OCI-LY1 (cell line): ENCODE results near the gene MARCOL.

Experiments used
- H2AFZ ChIP-seq: fragments of 200-600 bp; sonication (generic), shearing (Covaris generic); 2 replicates; pipeline ENCODE4 v1.6.0; 2014; ENCODE audit warnings: antibody characterized with exemption, mild to moderate bottlenecking, low read length
- H3F3A ChIP-seq: fragments of 200-600 bp; sonication (generic), shearing (Covaris generic); 2 replicates; pipeline ENCODE4 v1.6.0; 2014; ENCODE audit warnings: mild to moderate bottlenecking, antibody characterized with exemption, low read length, moderate library complexity; ENCODE audit not compliant: insufficient read depth
- H3K27ac ChIP-seq: fragments of 200-600 bp; sonication (generic); 2 replicates; pipeline ENCODE4 v1.5.1; 2014; ENCODE audit warnings: low read length, mixed run types, mild to moderate bottlenecking, low read depth; ENCODE audit not compliant: poor library complexity, severe bottlenecking
- H3K27me3 ChIP-seq: fragments of 200-600 bp; sonication (generic); 2 replicates; pipeline ENCODE4 v1.6.0; 2014; ENCODE audit warnings: antibody characterized with exemption, mild to moderate bottlenecking, low read length, moderate library complexity; ENCODE audit not compliant: insufficient read depth
- H3K36me3 ChIP-seq: fragments of 200-600 bp; sonication (generic); 2 replicates; pipeline ENCODE4 v1.6.1; 2014; ENCODE audit warnings: mild to moderate bottlenecking, antibody characterized with exemption, low read length, moderate library complexity, mixed read lengths; ENCODE audit not compliant: insufficient read depth
- H3K4me1 ChIP-seq: fragments of 200-600 bp; sonication (generic); 2 replicates; pipeline ENCODE4 v1.5.1; 2014; ENCODE audit warnings: mild to moderate bottlenecking, low read length, moderate library complexity; ENCODE audit not compliant: insufficient read depth, severe bottlenecking
- H3K4me2 ChIP-seq: fragments of 200-600 bp; sonication (generic), shearing (Covaris generic); 2 replicates; pipeline ENCODE4 v1.6.1; 2014; ENCODE audit warnings: low read length
- H3K4me3 ChIP-seq: fragments of 200-600 bp; sonication (generic); 2 replicates; pipeline ENCODE4 v1.5.1; 2014; ENCODE audit warnings: low read length, low read depth, mild to moderate bottlenecking, mixed read lengths; ENCODE audit not compliant: poor library complexity, severe bottlenecking
- H3K79me2 ChIP-seq: fragments of 200-600 bp; shearing (Covaris generic); 2 replicates; pipeline ENCODE4 v1.6.1; 2016; ENCODE audit warnings: mixed run types, low read length, mixed read lengths; ENCODE audit not compliant: insufficient read depth
- H3K9ac ChIP-seq: fragments of 200-600 bp; sonication (generic), shearing (Covaris generic); 2 replicates; pipeline ENCODE4 v1.6.1; 2014; ENCODE audit warnings: mild to moderate bottlenecking, low read length, mixed read lengths
- H3K9me2 ChIP-seq: fragments of 200-600 bp; sonication (generic), shearing (Covaris generic); 2 replicates; pipeline ENCODE4 v1.6.1; 2014; ENCODE audit warnings: low read depth, mild to moderate bottlenecking, low read length, mixed read lengths
- H3K9me3 ChIP-seq: fragments of 200-600 bp; shearing (Covaris generic); 2 replicates; pipeline ENCODE4 v1.6.1; 2014; ENCODE audit warnings: low read length, mixed read lengths
- H4K20me1 ChIP-seq: fragments of 200-600 bp; sonication (generic), shearing (Covaris generic); 2 replicates; pipeline ENCODE4 v1.6.0; 2016; ENCODE audit warnings: mild to moderate bottlenecking, low read length; ENCODE audit not compliant: insufficient read depth
- CTCF ChIP-seq: fragments of 200-600 bp; sonication (generic), shearing (Covaris generic); IDR thresholded peaks from 2 replicates; pipeline ENCODE4 v1.5.1; 2017; ENCODE audit warnings: mild to moderate bottlenecking, antibody characterized with exemption, low read length, moderate library complexity, mixed read lengths
- EZH2 ChIP-seq: fragments of 200-600 bp; sonication (generic), shearing (Covaris generic); IDR thresholded peaks from 2 replicates; pipeline ENCODE4 v1.8.0; 2017; ENCODE audit warnings: borderline replicate concordance, mixed run types, mild to moderate bottlenecking, antibody characterized with exemption, low read length, moderate library complexity, mixed read lengths

The MARCOL gene

GRCh38 chr5:148214665-148215185 lies 23.6 kb upstream of the MARCOL start:
- H4K20me1 ChIP-seq = no peaks in the 10 kb centered on the region
- H3K9me2 ChIP-seq = no peaks in the 10 kb centered on the region
- H3K79me2 ChIP-seq = no peaks in the 10 kb centered on the region
- H3K36me3 ChIP-seq = no peaks in the 10 kb centered on the region
- TF ChIP-seq EZH2 (no peak), CTCF (no peak)
- no peak overlapping the region for H3K4me2 ChIP-seq
- H3K9me3 ChIP-seq = no peaks in the 10 kb centered on the region
- H3K27me3 ChIP-seq = no peaks in the 10 kb centered on the region
- H3K4me3 ChIP-seq = no peak overlapping the region
- no peak overlapping the region for H2AFZ ChIP-seq
- H3K27ac ChIP-seq = no peak overlapping the region
- H3K9ac ChIP-seq = no peak overlapping the region
- H3F3A ChIP-seq = no peaks in the 10 kb centered on the region
- no peaks in the 10 kb centered on the region for H3K4me1 ChIP-seq

GRCh38 chr5:148221508-148221907 lies 16.8 kb upstream of the MARCOL start:
- H3K27me3 ChIP-seq = no peaks in the 10 kb centered on the region
- TF ChIP-seq CTCF = no peak
- no peak for TF ChIP-seq EZH2
- no peaks in the 10 kb centered on the region for H4K20me1 ChIP-seq
- H3K79me2 ChIP-seq = no peaks in the 10 kb centered on the region
- no peak overlapping the region for H3K4me3 ChIP-seq
- H3K4me2 ChIP-seq = no peak overlapping the region
- no peak overlapping the region for H2AFZ ChIP-seq
- H3F3A ChIP-seq = no peaks in the 10 kb centered on the region
- no peaks in the 10 kb centered on the region for H3K9me2 ChIP-seq
- H3K27ac ChIP-seq = no peak overlapping the region
- H3K9me3 ChIP-seq = no peaks in the 10 kb centered on the region
- H3K4me1 ChIP-seq = no peaks in the 10 kb centered on the region
- H3K36me3 ChIP-seq = no peaks in the 10 kb centered on the region
- no peak overlapping the region for H3K9ac ChIP-seq

- no peak overlapping the region for H3K4me2 ChIP-seq
These were observed 14.1 kb upstream of the MARCOL start for GRCh38 chr5:148224117-148224742.

More at GRCh38 chr5:148224117-148224742, 14.1 kb upstream of the MARCOL start:
- Histone ChIP-seq H3K9me2 (no peaks in the 10 kb centered on the region), H3K79me2 (no peaks in the 10 kb centered on the region), H3K9ac (no peak overlapping the region), H3K27ac (no peak overlapping the region), H3K9me3 (no peaks in the 10 kb centered on the region), H2AFZ (no peak overlapping the region), H3K4me3 (no peak overlapping the region), H3K27me3 (no peaks in the 10 kb centered on the region), H3K36me3 (no peaks in the 10 kb centered on the region), H3F3A (no peaks in the 10 kb centered on the region), H4K20me1 (no peaks in the 10 kb centered on the region), H3K4me1 (no peaks in the 10 kb centered on the region)
- no peak for TF ChIP-seq EZH2
- TF ChIP-seq CTCF = no peak
